Activated CD8-positive, alpha-beta T cell treated with anti-CD3 and anti-CD28 coated beads, Interleukin-2, amount 10 ng/mL, durations not matched to agents 7 days and 5 days (primary cell): Measurements from ENCODE around the gene SELENOK. TPM values are rescaled to one million over a fixed set of nuclear protein-coding genes. Genes with fewer than 3 reads are reported as not detected.

Experiments used
- ATAC-seq: fragments of 150-1000 bp; cut with Tn5 transposase; one replicate; pipeline ENCODE4 v1.10.0; 2021; ENCODE audit warnings: moderate library complexity
- CTCF ChIA-PET: fragments of 350-600 bp; sonication (Branson Sonifier 250); formaldehyde crosslinking; loops from one replicate; lab custom pipeline; 2021; ENCODE audit warnings: antibody characterized with exemption; lab: Charles Lee
- POLR2A ChIA-PET: fragments of 350-600 bp; sonication (Branson Sonifier 250); formaldehyde crosslinking; loops from one replicate; lab custom pipeline; 2021; ENCODE audit warnings: antibody characterized with exemption; lab: Charles Lee
- DNase-seq: peaks from one replicate; pipeline ENCODE4 v3.0.0-alpha.2; 2020
- H3K27ac Mint-ChIP-seq: one replicate; pipeline ENCODE4 v1.8.0; 2021; ENCODE audit warnings: mild to moderate bottlenecking, mixed read lengths
- H3K27me3 Mint-ChIP-seq: one replicate; pipeline ENCODE4 v1.8.0; 2021; ENCODE audit warnings: low read depth, mixed read lengths
- H3K36me3 Mint-ChIP-seq: one replicate; pipeline ENCODE4 v1.8.0; 2021; ENCODE audit warnings: low read depth, mixed read lengths
- H3K4me1 Mint-ChIP-seq: one replicate; pipeline ENCODE4 v1.8.0; 2021; ENCODE audit warnings: low read depth, mixed read lengths
- H3K4me3 Mint-ChIP-seq: one replicate; pipeline ENCODE4 v1.8.0; 2021; ENCODE audit warnings: mild to moderate bottlenecking, mixed read lengths
- H3K9me3 Mint-ChIP-seq: one replicate; pipeline ENCODE4 v1.8.0; 2022; ENCODE audit warnings: mixed read lengths; ENCODE audit not compliant: insufficient read depth
- total RNA-seq, 2 experiments: library from RNA; stranded (reverse); gene quantifications; one replicate each; pipeline ENCODE4 v1.2.3, GENCODE V29; 2021

SELENOK gene
- total RNA-seq, 2 experiments from 2014 or later = 46.3 to 48.5 TPM

DNA sequence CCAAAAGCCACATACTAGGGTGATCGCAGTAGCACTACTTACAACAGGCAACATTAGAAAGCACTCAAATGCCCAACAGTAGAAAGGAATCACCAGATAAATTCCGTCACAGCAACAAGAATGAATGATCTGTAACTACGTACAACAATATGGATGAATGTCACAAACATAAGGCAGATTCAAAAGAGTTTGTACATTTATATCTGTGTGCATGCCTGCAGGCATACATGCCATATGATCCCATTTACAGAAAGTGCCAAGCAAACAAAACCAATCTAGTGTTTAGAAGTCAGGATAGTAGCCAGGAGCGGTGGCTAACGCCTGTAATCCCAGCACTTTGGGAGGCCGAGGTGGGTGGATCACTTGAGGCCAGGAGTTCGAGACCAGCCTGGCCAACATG lies 41.7 kb downstream of the SELENOK start:
- Mint-ChIP-seq H3K27me3 (peaks cover 34% of the 10 kb centered on the region), H3K9me3 (no peaks in the 10 kb centered on the region), H3K36me3 (no peaks in the 10 kb centered on the region), H3K4me1 (peaks cover 2% of the 10 kb centered on the region), H3K4me3 (no peak overlapping the region), H3K27ac (no peak overlapping the region)
- POLR2A ChIA-PET = no interaction called here
- ATAC-seq (no peak), DNase-seq (no peak)
- CTCF ChIA-PET = no interaction called here

DNA sequence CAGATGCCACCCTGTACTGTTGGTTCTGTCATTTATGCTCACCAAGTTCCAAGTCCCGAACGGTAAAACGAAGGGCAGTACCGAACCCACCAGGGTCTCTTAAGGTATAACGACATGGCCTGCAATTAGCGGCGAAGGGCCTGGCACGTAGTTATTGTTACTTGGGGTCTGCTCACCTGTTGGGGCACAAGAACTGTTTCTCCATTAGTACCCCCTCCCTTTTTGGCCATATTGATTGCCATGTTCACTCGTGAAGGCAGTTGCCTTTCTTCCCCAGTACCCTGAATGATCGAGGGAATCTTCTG lies 44.9 kb downstream of the SELENOK start:
- POLR2A ChIA-PET = interaction anchor here (0.9 kb wide), 1 partner anchor 10 kb away, joined by 4 read pairs; no protein-coding TSS in a partner anchor
- DNase-seq = no peak
- Mint-ChIP-seq H3K27me3 (peaks cover 47% of the 10 kb centered on the region), H3K9me3 (no peaks in the 10 kb centered on the region), H3K4me1 (peaks cover 2% of the 10 kb centered on the region), H3K4me3 (peak overlapping the region; percentile 52), H3K36me3 (no peaks in the 10 kb centered on the region), H3K27ac (no peak overlapping the region)
- CTCF ChIA-PET = no interaction called here
- ATAC-seq = no peak

- Mint-ChIP-seq H3K4me1 (peaks cover 2% of the 10 kb centered on the region), H3K27me3 (peaks cover 47% of the 10 kb centered on the region), H3K4me3 (peak within 1 kb of the TSS; percentile 52), H3K27ac (no peak within 1 kb of the TSS), H3K9me3 (no peaks in the 10 kb centered on the region), H3K36me3 (no peaks in the 10 kb centered on the region)
- no peak for DNase-seq
- ChIA-PET CTCF (no interaction called here), POLR2A (interaction anchor here (0.9 kb wide), 1 partner anchor 10 kb away, joined by 4 read pairs; no protein-coding TSS in a partner anchor)
- peak; percentile 68 for ATAC-seq
These were observed 45.4 kb downstream of the SELENOK start, which contains the start of the genes CHDH and IL17RB for GRCh38 chr3:53846134-53846850. Gene CHDH (minus strand): TSS chr3:53846419. CDS start chr3:53824008, 22,411 bp downstream. Gene IL17RB (plus strand): TSS chr3:53846568. CDS start chr3:53846589, 21 bp downstream.

DNA sequence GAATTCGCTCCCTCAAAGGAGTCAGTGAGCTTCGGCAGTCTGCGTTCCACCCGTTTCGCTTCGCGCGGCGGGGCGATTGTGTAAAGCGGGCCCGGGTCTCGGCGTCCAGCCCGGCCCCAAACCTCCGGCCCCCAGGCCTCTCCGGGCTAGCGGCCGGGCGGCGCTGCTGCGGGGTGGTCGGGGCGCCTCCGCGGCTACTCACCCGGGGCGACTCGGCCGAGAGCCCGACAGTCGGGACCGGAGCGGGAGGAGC lies 45.9 kb downstream of the SELENOK start:
- Mint-ChIP-seq H3K9me3 (no peaks in the 10 kb centered on the region), H3K27me3 (peaks cover 47% of the 10 kb centered on the region), H3K4me3 (peak overlapping the region; percentile 18), H3K27ac (no peak overlapping the region), H3K4me1 (peaks cover 2% of the 10 kb centered on the region), H3K36me3 (no peaks in the 10 kb centered on the region)
- ATAC-seq = peak; percentile 57
- ChIA-PET CTCF (no interaction called here), POLR2A (no interaction called here)
- DNase-seq = no peak

DNA sequence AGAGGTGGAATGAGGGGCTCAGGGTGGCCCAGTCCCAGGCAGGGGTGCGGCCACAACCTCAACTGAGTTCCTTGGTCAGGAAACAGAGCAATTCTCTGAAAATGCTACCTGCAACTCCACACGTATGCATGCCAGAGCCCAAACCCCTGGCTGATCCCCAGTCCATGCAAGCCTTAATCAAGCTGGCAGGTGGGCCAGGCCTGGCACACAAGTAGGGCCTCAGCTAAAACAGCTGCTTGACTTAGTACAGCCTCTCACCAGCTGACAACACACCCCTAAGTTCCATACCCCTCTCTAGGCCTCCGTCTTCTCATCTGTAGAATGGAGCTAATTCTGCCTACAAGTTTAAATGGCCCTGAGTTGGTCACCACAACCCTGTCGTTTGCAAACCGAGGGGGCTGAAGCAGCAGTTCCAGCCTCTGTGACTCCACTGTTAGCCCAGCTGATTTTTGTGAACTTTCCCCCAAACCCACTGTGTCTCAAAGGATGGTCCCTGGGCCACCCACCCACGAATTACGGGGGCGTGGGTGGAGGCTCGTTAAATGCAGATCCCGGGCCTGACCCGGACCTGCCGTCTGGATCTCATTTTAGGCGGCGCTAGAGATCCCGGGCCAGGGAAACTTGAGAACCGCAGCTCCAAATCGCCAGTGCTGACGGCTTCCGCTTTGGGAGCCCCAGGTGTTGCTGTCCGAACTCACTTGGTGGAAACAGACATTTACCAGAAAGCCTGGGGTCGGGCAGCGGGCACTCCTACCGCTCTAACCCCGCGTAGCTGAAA lies 46.4 kb downstream of the SELENOK start:
- Mint-ChIP-seq H3K27me3 (peaks cover 49% of the 10 kb centered on the region), H3K4me1 (peaks cover 2% of the 10 kb centered on the region), H3K27ac (no peak overlapping the region), H3K4me3 (peak overlapping the region; percentile 46), H3K9me3 (no peaks in the 10 kb centered on the region), H3K36me3 (no peaks in the 10 kb centered on the region)
- ChIA-PET CTCF (no interaction called here), POLR2A (no interaction called here)
- ATAC-seq = no peak
- DNase-seq = no peak

DNA sequence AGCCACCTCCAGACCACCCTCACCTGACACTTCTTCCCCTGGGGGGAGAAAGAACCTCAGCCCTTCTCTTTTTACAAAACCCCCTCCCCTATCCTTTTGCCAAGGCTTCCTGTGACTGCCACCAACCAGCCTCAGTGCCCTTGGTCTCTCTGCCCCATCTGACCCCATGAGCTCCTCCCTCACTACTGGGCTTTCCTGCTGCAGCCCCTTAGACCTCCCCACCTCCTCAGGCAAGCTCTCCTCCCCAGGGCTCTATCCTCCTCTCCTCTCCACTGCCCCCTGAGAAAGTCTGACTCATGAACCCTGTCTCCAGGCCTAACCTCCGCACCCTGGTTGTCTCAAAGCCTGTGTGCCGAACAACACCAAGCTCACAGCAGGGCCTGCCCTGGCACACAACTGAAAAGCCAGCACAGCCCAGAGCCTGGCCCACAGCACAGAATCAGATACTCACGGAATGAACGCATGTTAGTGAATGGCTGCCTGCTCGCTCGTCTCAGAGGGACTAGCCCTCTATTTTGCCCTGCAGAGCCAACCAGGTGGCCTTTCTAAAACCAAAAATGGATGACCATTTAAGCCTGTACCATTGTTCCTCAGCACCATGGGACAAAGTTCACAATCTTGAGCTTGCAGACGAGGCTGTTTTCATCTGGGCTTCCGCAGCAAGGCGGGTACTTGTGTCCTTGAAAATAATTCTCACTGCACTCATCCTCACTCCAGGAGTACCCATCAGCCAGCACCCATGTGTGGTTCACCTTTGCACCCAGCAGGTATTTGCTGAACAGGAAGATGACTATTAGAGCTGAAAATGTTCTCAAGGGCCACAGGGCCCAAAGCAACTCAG lies 47.2 kb downstream of the SELENOK start:
- DNase-seq (no peak), ATAC-seq (no peak)
- CTCF ChIA-PET = no interaction called here
- Mint-ChIP-seq H3K4me3 (no peak overlapping the region), H3K4me1 (peaks cover 2% of the 10 kb centered on the region), H3K27me3 (peaks cover 45% of the 10 kb centered on the region), H3K9me3 (no peaks in the 10 kb centered on the region), H3K27ac (no peak overlapping the region), H3K36me3 (no peaks in the 10 kb centered on the region)
- POLR2A ChIA-PET = no interaction called here

DNA sequence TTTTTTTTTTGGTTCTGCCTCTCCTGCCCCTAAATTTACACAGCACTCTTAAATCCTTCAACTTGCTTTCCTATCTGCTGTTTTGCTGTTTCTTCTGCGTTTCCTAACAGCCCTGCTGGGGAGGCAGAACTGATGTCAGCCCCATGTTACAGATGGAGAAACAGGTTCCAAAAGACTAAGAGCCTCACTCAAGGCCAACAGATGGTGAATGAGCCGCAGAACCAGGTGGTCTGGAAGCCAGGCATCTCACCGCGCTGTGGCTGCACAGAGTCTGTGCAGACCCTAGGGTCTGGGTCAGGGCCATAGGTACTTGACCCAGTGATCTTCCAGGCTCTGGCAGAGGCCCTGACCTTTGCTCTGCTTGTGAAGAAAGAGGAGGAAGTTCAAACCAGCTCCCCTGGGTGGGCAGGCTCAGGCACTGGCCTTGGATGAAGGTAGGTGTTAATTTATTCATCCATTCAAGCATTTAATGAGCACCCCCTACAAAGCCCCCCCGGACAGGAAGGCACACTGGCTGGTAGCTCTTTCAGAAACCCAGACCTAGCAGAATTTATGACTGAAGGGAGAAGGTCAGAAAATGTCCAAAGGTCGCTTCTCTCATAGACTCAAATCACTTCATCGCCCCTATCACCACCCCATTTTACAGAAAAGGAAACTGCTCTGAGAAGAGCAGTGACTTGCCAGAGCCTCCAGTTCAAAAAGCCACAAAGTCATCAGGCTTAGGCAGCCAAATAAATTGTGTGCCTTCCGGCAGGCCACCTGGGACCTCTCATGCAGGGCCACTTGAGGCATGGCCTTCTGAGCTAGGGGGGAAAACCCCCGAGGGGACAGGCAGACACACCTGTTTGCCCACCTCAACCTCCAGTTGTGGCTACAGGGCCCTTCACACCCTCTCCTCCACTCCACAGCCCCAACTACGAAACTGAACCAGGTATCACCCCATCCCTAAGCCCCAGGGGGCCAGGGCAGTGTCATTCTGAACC lies 48.2 kb downstream of the SELENOK start:
- H3K27me3 Mint-ChIP-seq = peaks cover 42% of the 10 kb centered on the region

DNA sequence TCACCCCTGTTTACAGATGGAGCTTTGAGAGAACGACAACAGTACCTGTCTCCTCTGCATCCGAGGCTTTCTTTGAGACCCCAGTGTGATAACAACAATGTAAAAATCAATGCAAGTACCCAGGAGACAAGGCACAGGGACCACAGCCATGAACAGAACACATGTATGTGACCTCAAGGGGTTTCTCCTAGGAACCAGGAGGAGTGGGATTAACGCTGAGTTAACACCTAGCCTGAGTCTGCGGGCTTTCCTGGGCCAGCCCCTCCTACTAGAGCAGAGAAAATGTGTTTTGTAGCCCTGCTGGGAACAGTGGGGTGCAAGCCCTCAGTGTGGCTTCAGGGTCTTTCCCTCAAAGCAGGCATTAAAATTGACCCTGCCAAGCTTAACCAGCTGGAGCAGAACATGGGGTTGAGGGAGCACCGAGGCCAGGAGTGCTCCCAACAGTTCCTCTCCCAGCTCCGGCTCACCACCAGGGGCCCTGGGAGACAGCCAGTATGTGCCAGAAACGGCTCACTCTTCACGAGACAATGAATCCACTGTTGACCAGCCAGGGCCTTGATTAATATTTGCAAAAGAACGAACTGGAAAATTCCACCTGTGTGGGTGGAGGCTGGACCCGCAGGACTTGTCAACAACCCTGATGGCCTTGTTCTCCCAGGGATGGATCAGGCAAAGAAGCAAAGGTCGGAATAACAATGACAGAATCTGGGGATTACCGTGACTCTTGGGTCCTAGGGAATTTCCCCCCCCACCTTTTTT lies 49.0 kb downstream of the SELENOK start:
- no peak overlapping the region for H3K4me3 Mint-ChIP-seq
- no peak for DNase-seq
- H3K9me3 Mint-ChIP-seq = no peaks in the 10 kb centered on the region
- peaks cover 40% of the 10 kb centered on the region for H3K27me3 Mint-ChIP-seq
- ChIA-PET CTCF (no interaction called here), POLR2A (no interaction called here)
- no peak overlapping the region for H3K27ac Mint-ChIP-seq
- H3K36me3 Mint-ChIP-seq = no peaks in the 10 kb centered on the region
- ATAC-seq = no peak
- H3K4me1 Mint-ChIP-seq = peaks cover 2% of the 10 kb centered on the region

More for the DNA sequence above, 48.2 kb downstream of the SELENOK start:
- ATAC-seq (no peak), DNase-seq (no peak)
- Mint-ChIP-seq H3K9me3 (no peaks in the 10 kb centered on the region), H3K27ac (no peak overlapping the region), H3K4me1 (peaks cover 2% of the 10 kb centered on the region), H3K36me3 (no peaks in the 10 kb centered on the region), H3K4me3 (no peak overlapping the region)
- ChIA-PET CTCF (no interaction called here), POLR2A (no interaction called here)

DNA sequence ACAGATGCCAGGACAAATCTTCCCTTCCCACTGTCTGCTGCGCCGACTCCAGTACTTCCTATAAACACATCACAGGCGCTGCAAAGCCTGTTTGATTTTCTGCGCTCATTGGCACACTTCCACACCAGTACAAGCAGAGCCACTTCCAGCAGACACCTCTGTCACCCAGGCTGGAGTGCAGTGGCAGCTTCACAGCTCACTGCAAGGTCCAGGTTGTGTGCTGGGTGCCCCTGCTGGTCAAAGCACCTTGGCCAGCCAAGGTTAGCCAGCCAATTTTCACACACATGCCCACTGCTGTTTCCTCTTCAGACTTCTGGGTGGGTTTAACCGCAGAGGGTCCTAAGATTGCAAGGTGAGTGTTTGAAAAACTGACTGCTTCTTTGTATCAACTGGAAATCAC lies 50.4 kb downstream of the SELENOK start:
- POLR2A ChIA-PET = no interaction called here
- H3K27ac Mint-ChIP-seq = no peak overlapping the region
- peaks cover 31% of the 10 kb centered on the region for H3K27me3 Mint-ChIP-seq
- H3K4me1 Mint-ChIP-seq = no peaks in the 10 kb centered on the region
- ATAC-seq (no peak), DNase-seq (no peak)
- no peak overlapping the region for H3K4me3 Mint-ChIP-seq
- no peaks in the 10 kb centered on the region for H3K9me3 Mint-ChIP-seq
- CTCF ChIA-PET = no interaction called here
- no peaks in the 10 kb centered on the region for H3K36me3 Mint-ChIP-seq

GRCh38 chr3:53837331-53837730 lies 54.3 kb downstream of the SELENOK start:
- CTCF ChIA-PET = no interaction called here

More at GRCh38 chr3:53837331-53837730, 54.3 kb downstream of the SELENOK start:
- Mint-ChIP-seq H3K27ac (no peak overlapping the region), H3K4me1 (no peaks in the 10 kb centered on the region), H3K4me3 (no peak overlapping the region), H3K9me3 (no peaks in the 10 kb centered on the region), H3K27me3 (peaks cover 7% of the 10 kb centered on the region), H3K36me3 (no peaks in the 10 kb centered on the region)
- ATAC-seq = no peak
- no peak for DNase-seq
- POLR2A ChIA-PET = no interaction called here
